K562 (cell line): ENCODE measurements around the gene PRCD. TPM values are rescaled to one million over a fixed set of nuclear protein-coding genes. Genes with fewer than 3 reads are reported as not detected.

Experiments
- ATAC-seq: fragments of 200-7000 bp; cut with Tn5 transposase; 3 replicates; pipeline ENCODE4 v1.9.1; 2020; ENCODE audit warnings: moderate library complexity
- BruUV-seq: library from RNA; stranded (reverse); fragments of 400-500 nt; replicated peaks from 2 replicates; lab custom pipeline; 2021; lab: Mats Ljungman, UMichigan
- CTCF ChIA-PET: fragments of 300-600 bp; formaldehyde crosslinking; extraction: SDS; loops from one replicate; lab custom pipeline; 2021; ENCODE audit warnings: low intra/inter-chr PET ratio; lab: Yijun Ruan, JAX
- POLR2A ChIA-PET: fragments of 300-600, 350-650 bp; sonication (Branson Sonifier 250); formaldehyde crosslinking; extraction: SDS; loops from one replicate; lab custom pipeline; 2021; ENCODE audit warnings: antibody characterized with exemption, inconsistent platforms; lab: Yijun Ruan, JAX
- DNase-seq, 4 experiments: peaks; one replicate each; pipeline versions ENCODE4 v3.0.0 to v3.0.0-alpha.2; 2011 to 2018; ENCODE audit warnings: low spot score in 3 of 4, mixed read lengths in 3 of 4; ENCODE audit errors: extremely low read depth in 1 of 4
- FAIRE-seq: peaks from 2 replicates; lab custom pipeline; 2011; peaks lifted over from hg19 to GRCh38; lab: Jason Lieb, UNC
- H2AFZ ChIP-seq: 2 replicates; pipeline ENCODE4 v1.6.0; 2011; ENCODE audit warnings: low read depth, low read length, control low read depth, inconsistent platforms
- H3K27ac ChIP-seq: fragments of 200-600 bp; 3 replicates; pipeline ENCODE4 v1.8.0; 2011; ENCODE audit warnings: low read depth, mild to moderate bottlenecking, control low read depth, inconsistent platforms, low read length, moderate library complexity, mixed read lengths; ENCODE audit errors: extremely low read depth
- H3K27me3 ChIP-seq, 2 experiments: fragments of 300-600 bp in 1 of 2; 2 replicates in 1 of 2; 3 replicates in 1 of 2; pipeline versions ENCODE4 v1.6.0 to v1.8.0; 2011; ENCODE audit warnings: inconsistent platforms in 2 of 2, low read length in 2 of 2, mild to moderate bottlenecking in 1 of 2, mixed read lengths in 1 of 2, moderate library complexity in 1 of 2; ENCODE audit not compliant: control insufficient read depth in 2 of 2, insufficient read depth in 2 of 2
- H3K36me3 ChIP-seq: fragments of 300-600 bp; 3 replicates; pipeline ENCODE4 v1.8.0; 2011; ENCODE audit warnings: mild to moderate bottlenecking, low read length, inconsistent platforms; ENCODE audit not compliant: control insufficient read depth, insufficient read depth
- H3K4me1 ChIP-seq, 2 experiments: fragments of 200-600 bp in 1 of 2; replicated peaks in 1 of 2; 2 replicates in 1 of 2; 3 replicates in 1 of 2; pipeline versions ENCODE4 v1.5.1 to v1.8.0; 2011; ENCODE audit warnings: inconsistent platforms in 2 of 2, low read length in 2 of 2, mild to moderate bottlenecking in 1 of 2, mixed read lengths in 1 of 2, moderate library complexity in 1 of 2; ENCODE audit not compliant: control insufficient read depth in 2 of 2, insufficient read depth in 2 of 2
- H3K4me2 ChIP-seq: 2 replicates; pipeline ENCODE4 v1.6.1; 2011; ENCODE audit warnings: low read length, control low read depth, inconsistent platforms, mixed read lengths; ENCODE audit not compliant: insufficient read depth
- H3K4me3 ChIP-seq: fragments of 200-600 bp; sonication (generic), shearing (Covaris generic); 2 replicates; pipeline ENCODE4 v1.5.1; 2016; ENCODE audit warnings: control low read depth, inconsistent platforms
- H3K79me2 ChIP-seq: fragments of 200-600 bp; 3 replicates; pipeline ENCODE4 v1.8.0; 2011; ENCODE audit warnings: low read length, inconsistent platforms; ENCODE audit not compliant: control insufficient read depth, insufficient read depth
- H3K9ac ChIP-seq, 2 experiments: 2 replicates each; pipeline versions ENCODE4 v1.6.0 to v1.6.1; 2011; ENCODE audit warnings: low read depth in 2 of 2, low read length in 2 of 2, control low read depth in 1 of 2, inconsistent platforms in 1 of 2, mild to moderate bottlenecking in 1 of 2, mixed read lengths in 1 of 2; ENCODE audit not compliant: insufficient read depth in 1 of 2
- H3K9me1 ChIP-seq: one replicate; pipeline ENCODE4 v1.6.0; 2011; ENCODE audit warnings: inconsistent platforms, mild to moderate bottlenecking, low read length, moderate library complexity; ENCODE audit not compliant: control insufficient read depth, insufficient read depth
- H3K9me3 ChIP-seq: replicated peaks from 2 replicates; pipeline ENCODE4 v1.5.1; 2011; ENCODE audit warnings: low read depth, low read length, inconsistent platforms; ENCODE audit not compliant: control insufficient read depth, insufficient read depth
- H4K20me1 ChIP-seq: replicated peaks from 2 replicates; pipeline ENCODE4 v1.6.1; 2011; ENCODE audit warnings: low read length, inconsistent platforms, mixed read lengths; ENCODE audit not compliant: control insufficient read depth, insufficient read depth
- ASH1L ChIP-seq: fragments of 450-650 bp; IDR thresholded peaks from 2 replicates; pipeline ENCODE4 v1.6.1; 2018; ENCODE audit warnings: borderline replicate concordance, mild to moderate bottlenecking, low read depth; ENCODE audit not compliant: partially characterized antibody
- CSDE1 ChIP-seq, 2 experiments: fragments of 450-650 bp; IDR thresholded peaks; 2 replicates each; pipeline ENCODE4 v1.6.1; 2016; ENCODE audit warnings: mild to moderate bottlenecking in 1 of 2
- HMG20A ChIP-seq: fragments of 450-650 bp; formaldehyde crosslinking; conservative IDR thresholded peaks from 2 replicates; pipeline ENCODE4 v1.4.0; 2020; ENCODE audit warnings: mild to moderate bottlenecking, mixed read lengths
- MTA1 ChIP-seq: fragments of 450-650 bp; IDR thresholded peaks from 2 replicates; pipeline ENCODE4 v1.6.1; 2017; ENCODE audit warnings: borderline replicate concordance
- ZC3H8 ChIP-seq: fragments of 450-650 bp; IDR thresholded peaks from 2 replicates; pipeline ENCODE4 v1.6.1; 2017
- ZFX ChIP-seq: sonication (generic); formaldehyde crosslinking; IDR thresholded peaks from 2 replicates; pipeline ENCODE4 v1.8.0; 2022; ENCODE audit warnings: mild to moderate bottlenecking, missing genetic modification reagents, moderate library complexity
- ZNF143 ChIP-seq: sonication (generic); formaldehyde crosslinking; IDR thresholded peaks from 2 replicates; pipeline ENCODE4 v1.9.0; 2022; ENCODE audit warnings: mild to moderate bottlenecking, missing genetic modification reagents
- WGBS: fragments of 100-300 bp; shearing (Covaris generic); methylation state at CpG from one replicate; pipeline ENCODE4 v1.1.6; 2016; ENCODE audit warnings: low coverage, mixed read lengths; ENCODE audit not compliant: insufficient coverage; ENCODE audit errors: missing lambda C conversion rate; 5-methylcytosine and 5-hydroxymethylcytosine counted together
- in situ Hi-C: fragments of 300-500 bp; cut with MboI; formaldehyde crosslinking; loops from 4 replicates; pipeline ENCODE4 v1.15.0; 2018; ENCODE audit warnings: inconsistent platforms, mixed read lengths
- intact Hi-C: fragments of 100-400 bp; cut with micrococcal nuclease; formaldehyde crosslinking; loops from 2 replicates; pipeline ENCODE4 v1.14.2; 2022
- polyA plus RNA-seq, 8 experiments: library from polyadenylated mRNA; depleted of rRNA in 4 of 8; stranded (reverse) in 5 of 8; unstranded in 3 of 8; fragments of >200 nt; fragmentation: Nextera tagmentation in 2 of 8; fragmentation: Illumina TruSeq in 1 of 8; extraction: Ambion mirVana in 2 of 8; extraction: Trizol in 1 of 8; gene quantifications; 2 replicates each; pipeline versions ENCODE4 v1.2.1 to v1.2.3, GENCODE V29; 2011 to 2014; ENCODE audit warnings: inconsistent platforms in 1 of 8, missing spikeins in 1 of 8
- total RNA-seq, 7 experiments: library from RNA; depleted of rRNA in 6 of 7; stranded (reverse); fragments of >200 nt in 6 of 7; fragmentation: Illumina TruSeq in 2 of 7; extraction: Trizol in 2 of 7; gene quantifications; 2 replicates each; pipeline versions ENCODE4 v1.2.1 to v1.2.3, GENCODE V29; 2011 to 2021; ENCODE audit warnings: low replicate concordance in 1 of 7
- TF ChIP-seq, protein P1 (sequence below): fragments of 450-650 bp; IDR thresholded peaks from 2 replicates; pipeline ENCODE4 v1.6.1; 2016; ENCODE audit warnings: mild to moderate bottlenecking, moderate library complexity
- TF ChIP-seq, protein P2 (sequence below): fragments of 450-650 bp; IDR thresholded peaks from 2 replicates; pipeline ENCODE4 v1.6.1; 2017; ENCODE audit warnings: antibody characterized with exemption

Gene PRCD
- total and polyA plus RNA-seq, 9 of the 15 experiments (the other 6 are each of a cell fraction or from before 2014, with no cell fraction given) = 0.20 to 0.25 (median 0.21) TPM; not detected in 6

DNA sequence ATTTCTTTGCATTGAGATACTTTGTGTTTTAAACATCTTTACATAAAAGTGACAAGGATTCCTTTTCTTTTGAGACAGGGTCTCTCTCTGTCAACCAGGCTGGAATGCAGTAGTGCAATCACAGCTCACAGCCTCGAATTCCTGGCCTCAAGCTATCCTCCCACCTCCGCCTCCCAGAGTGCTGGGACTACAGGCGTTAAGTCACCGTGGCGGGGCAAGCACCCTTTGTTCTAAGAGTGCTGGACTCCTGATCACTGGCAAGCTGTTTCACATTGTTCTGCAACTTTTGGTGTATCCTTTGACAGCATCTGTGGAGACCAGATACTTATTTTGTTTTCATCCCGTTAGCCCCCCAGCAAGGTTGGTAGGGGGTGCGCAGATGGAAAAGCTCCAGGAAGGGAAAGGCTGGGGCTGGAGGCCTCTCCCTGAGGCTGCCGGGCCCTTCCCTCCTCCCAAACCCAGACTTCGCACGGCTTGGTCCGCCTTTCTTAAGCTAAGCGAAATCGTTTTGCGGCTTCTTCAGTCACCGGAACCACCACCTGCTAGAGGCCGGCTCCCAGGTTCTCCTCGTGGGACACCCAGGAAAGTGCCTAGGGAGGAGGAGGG, 44.7 kb downstream of the PRCD start:
- ChIA-PET POLR2A (interaction anchor here (0.6 to 1.5 kb wide), 6 partner anchors 13 to 40 kb away, joined by 3 to 5 read pairs (median 4); no protein-coding TSS in a partner anchor), CTCF (no interaction called here)
- intact Hi-C loops (no loop called here), in situ Hi-C loops (no loop called here)
- H3K9ac ChIP-seq = peak overlapping the region in 1 of 2 experiments; percentile 68; a peak in 1 of 4 replicates
- WGBS = 78% methylated on average over 12 of the region's 17 CpGs
- no peak for DNase-seq
- no peaks in the 10 kb centered on the region for H3K9me3 ChIP-seq
- peaks cover 0 to 30% of the 10 kb centered on the region in 2 experiments; a peak in 4 of 5 replicates for H3K4me1 ChIP-seq
- peaks cover 0 to 6% of the 10 kb centered on the region in 2 experiments; a peak in 2 of 5 replicates for H3K27me3 ChIP-seq
- H2AFZ ChIP-seq = peak overlapping the region; percentile 40; the same call in 1 of the 2 replicates
- no peaks in the 10 kb centered on the region for H3K9me1 ChIP-seq
- FAIRE-seq = no peak
- peak overlapping the region; percentile 37; the same call in 1 of the 2 replicates for H3K4me2 ChIP-seq
- H3K27ac ChIP-seq = no peak overlapping the region
- no peaks in the 10 kb centered on the region for H4K20me1 ChIP-seq
- no peaks in the 10 kb centered on the region for H3K36me3 ChIP-seq
- ATAC-seq = no peak
- no peaks in the 10 kb centered on the region for H3K79me2 ChIP-seq
- no peak overlapping the region for H3K4me3 ChIP-seq
- BruUV-seq = no TSS peak
- TF ChIP-seq CSDE1 (IDR thresholded peaks at IDR 0.05) = no peak
- TF ChIP-seq, protein P1, sequence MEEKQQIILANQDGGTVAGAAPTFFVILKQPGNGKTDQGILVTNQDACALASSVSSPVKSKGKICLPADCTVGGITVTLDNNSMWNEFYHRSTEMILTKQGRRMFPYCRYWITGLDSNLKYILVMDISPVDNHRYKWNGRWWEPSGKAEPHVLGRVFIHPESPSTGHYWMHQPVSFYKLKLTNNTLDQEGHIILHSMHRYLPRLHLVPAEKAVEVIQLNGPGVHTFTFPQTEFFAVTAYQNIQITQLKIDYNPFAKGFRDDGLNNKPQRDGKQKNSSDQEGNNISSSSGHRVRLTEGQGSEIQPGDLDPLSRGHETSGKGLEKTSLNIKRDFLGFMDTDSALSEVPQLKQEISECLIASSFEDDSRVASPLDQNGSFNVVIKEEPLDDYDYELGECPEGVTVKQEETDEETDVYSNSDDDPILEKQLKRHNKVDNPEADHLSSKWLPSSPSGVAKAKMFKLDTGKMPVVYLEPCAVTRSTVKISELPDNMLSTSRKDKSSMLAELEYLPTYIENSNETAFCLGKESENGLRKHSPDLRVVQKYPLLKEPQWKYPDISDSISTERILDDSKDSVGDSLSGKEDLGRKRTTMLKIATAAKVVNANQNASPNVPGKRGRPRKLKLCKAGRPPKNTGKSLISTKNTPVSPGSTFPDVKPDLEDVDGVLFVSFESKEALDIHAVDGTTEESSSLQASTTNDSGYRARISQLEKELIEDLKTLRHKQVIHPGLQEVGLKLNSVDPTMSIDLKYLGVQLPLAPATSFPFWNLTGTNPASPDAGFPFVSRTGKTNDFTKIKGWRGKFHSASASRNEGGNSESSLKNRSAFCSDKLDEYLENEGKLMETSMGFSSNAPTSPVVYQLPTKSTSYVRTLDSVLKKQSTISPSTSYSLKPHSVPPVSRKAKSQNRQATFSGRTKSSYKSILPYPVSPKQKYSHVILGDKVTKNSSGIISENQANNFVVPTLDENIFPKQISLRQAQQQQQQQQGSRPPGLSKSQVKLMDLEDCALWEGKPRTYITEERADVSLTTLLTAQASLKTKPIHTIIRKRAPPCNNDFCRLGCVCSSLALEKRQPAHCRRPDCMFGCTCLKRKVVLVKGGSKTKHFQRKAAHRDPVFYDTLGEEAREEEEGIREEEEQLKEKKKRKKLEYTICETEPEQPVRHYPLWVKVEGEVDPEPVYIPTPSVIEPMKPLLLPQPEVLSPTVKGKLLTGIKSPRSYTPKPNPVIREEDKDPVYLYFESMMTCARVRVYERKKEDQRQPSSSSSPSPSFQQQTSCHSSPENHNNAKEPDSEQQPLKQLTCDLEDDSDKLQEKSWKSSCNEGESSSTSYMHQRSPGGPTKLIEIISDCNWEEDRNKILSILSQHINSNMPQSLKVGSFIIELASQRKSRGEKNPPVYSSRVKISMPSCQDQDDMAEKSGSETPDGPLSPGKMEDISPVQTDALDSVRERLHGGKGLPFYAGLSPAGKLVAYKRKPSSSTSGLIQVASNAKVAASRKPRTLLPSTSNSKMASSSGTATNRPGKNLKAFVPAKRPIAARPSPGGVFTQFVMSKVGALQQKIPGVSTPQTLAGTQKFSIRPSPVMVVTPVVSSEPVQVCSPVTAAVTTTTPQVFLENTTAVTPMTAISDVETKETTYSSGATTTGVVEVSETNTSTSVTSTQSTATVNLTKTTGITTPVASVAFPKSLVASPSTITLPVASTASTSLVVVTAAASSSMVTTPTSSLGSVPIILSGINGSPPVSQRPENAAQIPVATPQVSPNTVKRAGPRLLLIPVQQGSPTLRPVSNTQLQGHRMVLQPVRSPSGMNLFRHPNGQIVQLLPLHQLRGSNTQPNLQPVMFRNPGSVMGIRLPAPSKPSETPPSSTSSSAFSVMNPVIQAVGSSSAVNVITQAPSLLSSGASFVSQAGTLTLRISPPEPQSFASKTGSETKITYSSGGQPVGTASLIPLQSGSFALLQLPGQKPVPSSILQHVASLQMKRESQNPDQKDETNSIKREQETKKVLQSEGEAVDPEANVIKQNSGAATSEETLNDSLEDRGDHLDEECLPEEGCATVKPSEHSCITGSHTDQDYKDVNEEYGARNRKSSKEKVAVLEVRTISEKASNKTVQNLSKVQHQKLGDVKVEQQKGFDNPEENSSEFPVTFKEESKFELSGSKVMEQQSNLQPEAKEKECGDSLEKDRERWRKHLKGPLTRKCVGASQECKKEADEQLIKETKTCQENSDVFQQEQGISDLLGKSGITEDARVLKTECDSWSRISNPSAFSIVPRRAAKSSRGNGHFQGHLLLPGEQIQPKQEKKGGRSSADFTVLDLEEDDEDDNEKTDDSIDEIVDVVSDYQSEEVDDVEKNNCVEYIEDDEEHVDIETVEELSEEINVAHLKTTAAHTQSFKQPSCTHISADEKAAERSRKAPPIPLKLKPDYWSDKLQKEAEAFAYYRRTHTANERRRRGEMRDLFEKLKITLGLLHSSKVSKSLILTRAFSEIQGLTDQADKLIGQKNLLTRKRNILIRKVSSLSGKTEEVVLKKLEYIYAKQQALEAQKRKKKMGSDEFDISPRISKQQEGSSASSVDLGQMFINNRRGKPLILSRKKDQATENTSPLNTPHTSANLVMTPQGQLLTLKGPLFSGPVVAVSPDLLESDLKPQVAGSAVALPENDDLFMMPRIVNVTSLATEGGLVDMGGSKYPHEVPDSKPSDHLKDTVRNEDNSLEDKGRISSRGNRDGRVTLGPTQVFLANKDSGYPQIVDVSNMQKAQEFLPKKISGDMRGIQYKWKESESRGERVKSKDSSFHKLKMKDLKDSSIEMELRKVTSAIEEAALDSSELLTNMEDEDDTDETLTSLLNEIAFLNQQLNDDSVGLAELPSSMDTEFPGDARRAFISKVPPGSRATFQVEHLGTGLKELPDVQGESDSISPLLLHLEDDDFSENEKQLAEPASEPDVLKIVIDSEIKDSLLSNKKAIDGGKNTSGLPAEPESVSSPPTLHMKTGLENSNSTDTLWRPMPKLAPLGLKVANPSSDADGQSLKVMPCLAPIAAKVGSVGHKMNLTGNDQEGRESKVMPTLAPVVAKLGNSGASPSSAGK = no peak
- TF ChIP-seq ZNF143 (CRISPR knock-in tag) = no peak
- no peak for TF ChIP-seq ZFX (CRISPR knock-in tag)
- no peak for TF ChIP-seq MTA1
- TF ChIP-seq ZC3H8 = no peak
- no peak for TF ChIP-seq ASH1L
- TF ChIP-seq HMG20A (CRISPR knock-in tag) = no peak
- TF ChIP-seq, protein P2, sequence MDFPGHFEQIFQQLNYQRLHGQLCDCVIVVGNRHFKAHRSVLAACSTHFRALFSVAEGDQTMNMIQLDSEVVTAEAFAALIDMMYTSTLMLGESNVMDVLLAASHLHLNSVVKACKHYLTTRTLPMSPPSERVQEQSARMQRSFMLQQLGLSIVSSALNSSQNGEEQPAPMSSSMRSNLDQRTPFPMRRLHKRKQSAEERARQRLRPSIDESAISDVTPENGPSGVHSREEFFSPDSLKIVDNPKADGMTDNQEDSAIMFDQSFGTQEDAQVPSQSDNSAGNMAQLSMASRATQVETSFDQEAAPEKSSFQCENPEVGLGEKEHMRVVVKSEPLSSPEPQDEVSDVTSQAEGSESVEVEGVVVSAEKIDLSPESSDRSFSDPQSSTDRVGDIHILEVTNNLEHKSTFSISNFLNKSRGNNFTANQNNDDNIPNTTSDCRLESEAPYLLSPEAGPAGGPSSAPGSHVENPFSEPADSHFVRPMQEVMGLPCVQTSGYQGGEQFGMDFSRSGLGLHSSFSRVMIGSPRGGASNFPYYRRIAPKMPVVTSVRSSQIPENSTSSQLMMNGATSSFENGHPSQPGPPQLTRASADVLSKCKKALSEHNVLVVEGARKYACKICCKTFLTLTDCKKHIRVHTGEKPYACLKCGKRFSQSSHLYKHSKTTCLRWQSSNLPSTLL = no peak
